K562 (cell line): ENCODE data around the gene RNF11. TPM values are rescaled to one million over a fixed set of nuclear protein-coding genes. Genes with fewer than 3 reads are reported as not detected.
A peak's percentile ranks its signal among the peaks of the same experiment; 100 is the strongest.

ENCODE experiments used
- ARID1B ChIP-seq: fragments of 450-650 bp; IDR thresholded peaks from 2 replicates; pipeline ENCODE4 v1.6.1; 2016; ENCODE audit warnings: antibody characterized with exemption, mild to moderate bottlenecking, inconsistent platforms
- CHCHD3 ChIP-seq: fragments of 250-450 bp; sonication (Bioruptor Pico); IDR thresholded peaks from 2 replicates; pipeline ENCODE4 v2.1.2; 2022; ENCODE audit warnings: mild to moderate bottlenecking
- HNRNPLL ChIP-seq: fragments of 200-400 bp; formaldehyde crosslinking; IDR thresholded peaks from 2 replicates; pipeline ENCODE4 v1.6.1; 2017; ENCODE audit warnings: low read length, low read depth, mild to moderate bottlenecking; ENCODE audit not compliant: poor library complexity, severe bottlenecking
- ILK ChIP-seq: fragments of 450-650 bp; IDR thresholded peaks from 2 replicates; pipeline ENCODE4 v1.6.1; 2016; ENCODE audit warnings: missing genetic modification characterization, low read depth, mild to moderate bottlenecking, missing compliant biosample characterization, moderate library complexity, borderline replicate concordance
- MAZ ChIP-seq, 2 experiments: fragments of 450-650 bp in 1 of 2; sonication (generic) in 1 of 2; formaldehyde crosslinking; IDR thresholded peaks in 1 of 2; conservative IDR thresholded peaks in 1 of 2; 2 replicates each; pipeline versions ENCODE4 v1.4.0 to v1.5.0; 2020; ENCODE audit warnings: mild to moderate bottlenecking in 1 of 2, missing genetic modification reagents in 1 of 2
- NCOR1 ChIP-seq: fragments of 450-650 bp; IDR thresholded peaks from 2 replicates; pipeline ENCODE4 v1.6.1; 2016; ENCODE audit warnings: mild to moderate bottlenecking, moderate library complexity
- NFIX ChIP-seq: fragments of 250-450 bp; sonication (Bioruptor Pico); IDR thresholded peaks from 2 replicates; pipeline ENCODE4 v1.4.0; 2020; ENCODE audit warnings: low read depth, mild to moderate bottlenecking, moderate library complexity
- NKRF ChIP-seq: fragments of 450-650 bp; IDR thresholded peaks from 2 replicates; pipeline ENCODE4 v1.6.1; 2016; ENCODE audit warnings: borderline replicate concordance
- NRF1 ChIP-seq, 2 experiments: fragments of 450-650 bp; IDR thresholded peaks in 1 of 2; conservative IDR thresholded peaks in 1 of 2; 2 replicates each; pipeline ENCODE4 v1.6.1; 2014; ENCODE audit warnings: mild to moderate bottlenecking in 2 of 2
- PHF20 ChIP-seq: fragments of 450-650 bp; IDR thresholded peaks from 2 replicates; pipeline ENCODE4 v1.6.1; 2018; ENCODE audit not compliant: partially characterized antibody
- POLR2AphosphoS2 ChIP-seq: IDR thresholded peaks from 2 replicates; pipeline ENCODE4 v1.6.1; 2012; ENCODE audit warnings: low read length, improper control_type of control experiment
- PTBP1 ChIP-seq: fragments of 200-400 bp; formaldehyde crosslinking; IDR thresholded peaks from 2 replicates; pipeline ENCODE4 v1.6.1; 2017; ENCODE audit warnings: low read depth, low read length
- RBM22 ChIP-seq: fragments of 200-400 bp; formaldehyde crosslinking; IDR thresholded peaks from 2 replicates; pipeline ENCODE4 v1.6.1; 2018; ENCODE audit warnings: low read length, low read depth; ENCODE audit not compliant: poor library complexity, severe bottlenecking
- SMARCE1 ChIP-seq: fragments of 450-650 bp; IDR thresholded peaks from 2 replicates; pipeline ENCODE4 v1.7.1; 2016; ENCODE audit warnings: mild to moderate bottlenecking
- TAF15 ChIP-seq: fragments of 200-400 bp; formaldehyde crosslinking; IDR thresholded peaks from 2 replicates; pipeline ENCODE4 v1.6.1; 2017; ENCODE audit warnings: mild to moderate bottlenecking, low read depth, low read length, moderate library complexity
- TARDBP ChIP-seq: fragments of 450-650 bp; IDR thresholded peaks from 2 replicates; pipeline ENCODE4 v1.6.1; 2016
- YBX1 ChIP-seq: fragments of 450-650 bp; IDR thresholded peaks from 2 replicates; pipeline ENCODE4 v1.7.1; 2016; ENCODE audit warnings: mild to moderate bottlenecking
- ZBTB43 ChIP-seq: sonication (generic); formaldehyde crosslinking; IDR thresholded peaks from 2 replicates; pipeline ENCODE4 v1.8.0; 2023; ENCODE audit warnings: mild to moderate bottlenecking, missing genetic modification reagents
- ZEB2 ChIP-seq: fragments of 450-650 bp; IDR thresholded peaks from 2 replicates; pipeline ENCODE4 v1.6.1; 2016
- ZNF444 ChIP-seq: fragments of 250-450 bp; sonication (Bioruptor Pico); IDR thresholded peaks from 2 replicates; pipeline ENCODE4 v1.4.0; 2020; ENCODE audit warnings: mild to moderate bottlenecking, moderate library complexity
- ZNF561 ChIP-seq: fragments of 450-650 bp; formaldehyde crosslinking; conservative IDR thresholded peaks from 2 replicates; pipeline ENCODE4 v1.4.0; 2020; ENCODE audit warnings: mild to moderate bottlenecking, moderate library complexity
- ZNF778 ChIP-seq: fragments of 450-650 bp; formaldehyde crosslinking; IDR thresholded peaks from 2 replicates; pipeline ENCODE4 v1.4.0; 2020; ENCODE audit warnings: mild to moderate bottlenecking, moderate library complexity
- ZNF785 ChIP-seq: fragments of 250-450 bp; sonication (Bioruptor Pico); IDR thresholded peaks from 2 replicates; pipeline ENCODE4 v1.4.0; 2020; ENCODE audit warnings: mild to moderate bottlenecking
- polyA plus RNA-seq, 8 experiments: library from polyadenylated mRNA; depleted of rRNA in 4 of 8; stranded (reverse) in 5 of 8; unstranded in 3 of 8; fragments of >200 nt; fragmentation: Nextera tagmentation in 2 of 8; fragmentation: Illumina TruSeq in 1 of 8; extraction: Ambion mirVana in 2 of 8; extraction: Trizol in 1 of 8; gene quantifications; 2 replicates each; pipeline versions ENCODE4 v1.2.1 to v1.2.3, GENCODE V29; 2011 to 2014; ENCODE audit warnings: inconsistent platforms in 1 of 8, missing spikeins in 1 of 8
- total RNA-seq, 7 experiments: library from RNA; depleted of rRNA in 6 of 7; stranded (reverse); fragments of >200 nt in 6 of 7; fragmentation: Illumina TruSeq in 2 of 7; extraction: Trizol in 2 of 7; gene quantifications; 2 replicates each; pipeline versions ENCODE4 v1.2.1 to v1.2.3, GENCODE V29; 2011 to 2021; ENCODE audit warnings: low replicate concordance in 1 of 7
- TF ChIP-seq, protein P1 (sequence below): sonication (generic); formaldehyde crosslinking; IDR thresholded peaks from 2 replicates; pipeline ENCODE4 v1.8.0; 2022; ENCODE audit warnings: mild to moderate bottlenecking, missing genetic modification reagents
- TF ChIP-seq, protein P2 (sequence below): fragments of 450-650 bp; IDR thresholded peaks from 2 replicates; pipeline ENCODE4 v1.7.1; 2018; ENCODE audit warnings: mild to moderate bottlenecking, low read depth; ENCODE audit not compliant: partially characterized antibody

RNF11 gene
- total and polyA plus RNA-seq, 9 of the 15 experiments (the other 6 are each of a cell fraction or from before 2014, with no cell fraction given) = 5.7 to 34.3 (median 23.1) TPM

GRCh38 chr1:51284487-51284954, 48.4 kb downstream of the RNF11 start (continued):
- TF ChIP-seq ZNF785 (CRISPR knock-in tag) (no peak), PTBP1 (no peak), TAF15 (no peak), SMARCE1 (peak; percentile 99), YBX1 (no peak), ZNF778 (CRISPR knock-in tag) (no peak), NKRF (no peak), NCOR1 (peak; percentile 97), ARID1B (peak; percentile 99), ILK (tag) (no peak), MAZ (CRISPR knock-in tag; conservative IDR thresholded peaks at IDR 0.05 in 1 of 2, IDR thresholded peaks at IDR 0.05 in 1 of 2) (peak in 1 of 2 experiments; percentile 61; a peak in 1 of 4 replicates), ZNF444 (CRISPR knock-in tag) (no peak), ZNF561 (CRISPR knock-in tag) (no peak), TARDBP (peak; percentile 84; the same call in 1 of the 2 replicates), CHCHD3 (CRISPR knock-in tag) (no peak), HNRNPLL (no peak), POLR2AphosphoS2 (no peak), ZEB2 (peak; percentile 89), RBM22 (no peak), PHF20 (no peak), ZBTB43 (CRISPR knock-in tag) (no peak), NRF1 (conservative IDR thresholded peaks at IDR 0.05 in 1 of 2, IDR thresholded peaks at IDR 0.05 in 1 of 2) (peak in 1 of 2 experiments; percentile 38; a peak in 2 of 4 replicates), NFIX (CRISPR knock-in tag) (peak; percentile 74)
- TF ChIP-seq, protein P1, sequence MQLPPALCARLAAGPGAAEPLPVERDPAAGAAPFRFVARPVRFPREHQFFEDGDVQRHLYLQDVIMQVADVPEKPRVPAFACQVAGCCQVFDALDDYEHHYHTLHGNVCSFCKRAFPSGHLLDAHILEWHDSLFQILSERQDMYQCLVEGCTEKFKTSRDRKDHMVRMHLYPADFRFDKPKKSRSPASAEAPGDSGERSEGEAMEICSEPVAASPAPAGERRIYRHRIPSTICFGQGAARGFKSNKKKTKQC (CRISPR knock-in tag) = no peak
- TF ChIP-seq, protein P2, sequence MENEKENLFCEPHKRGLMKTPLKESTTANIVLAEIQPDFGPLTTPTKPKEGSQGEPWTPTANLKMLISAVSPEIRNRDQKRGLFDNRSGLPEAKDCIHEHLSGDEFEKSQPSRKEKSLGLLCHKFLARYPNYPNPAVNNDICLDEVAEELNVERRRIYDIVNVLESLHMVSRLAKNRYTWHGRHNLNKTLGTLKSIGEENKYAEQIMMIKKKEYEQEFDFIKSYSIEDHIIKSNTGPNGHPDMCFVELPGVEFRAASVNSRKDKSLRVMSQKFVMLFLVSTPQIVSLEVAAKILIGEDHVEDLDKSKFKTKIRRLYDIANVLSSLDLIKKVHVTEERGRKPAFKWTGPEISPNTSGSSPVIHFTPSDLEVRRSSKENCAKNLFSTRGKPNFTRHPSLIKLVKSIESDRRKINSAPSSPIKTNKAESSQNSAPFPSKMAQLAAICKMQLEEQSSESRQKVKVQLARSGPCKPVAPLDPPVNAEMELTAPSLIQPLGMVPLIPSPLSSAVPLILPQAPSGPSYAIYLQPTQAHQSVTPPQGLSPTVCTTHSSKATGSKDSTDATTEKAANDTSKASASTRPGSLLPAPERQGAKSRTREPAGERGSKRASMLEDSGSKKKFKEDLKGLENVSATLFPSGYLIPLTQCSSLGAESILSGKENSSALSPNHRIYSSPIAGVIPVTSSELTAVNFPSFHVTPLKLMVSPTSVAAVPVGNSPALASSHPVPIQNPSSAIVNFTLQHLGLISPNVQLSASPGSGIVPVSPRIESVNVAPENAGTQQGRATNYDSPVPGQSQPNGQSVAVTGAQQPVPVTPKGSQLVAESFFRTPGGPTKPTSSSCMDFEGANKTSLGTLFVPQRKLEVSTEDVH = peak; percentile 80
